H1 (cell line): ENCODE results near the gene SKAP1. TPM values are rescaled to one million over a fixed set of nuclear protein-coding genes. Genes with fewer than 3 reads are reported as not detected.

Source experiments
- ATF2 ChIP-seq: IDR thresholded peaks from 2 replicates; pipeline ENCODE4 v1.6.1; 2012; ENCODE audit warnings: low read length, inconsistent platforms
- CEBPB ChIP-seq: IDR thresholded peaks from 2 replicates; pipeline ENCODE4 v1.6.1; 2012; ENCODE audit warnings: low read depth, low read length
- CHD7 ChIP-seq: fragments of 300-600 bp; sonication (generic); IDR thresholded peaks from 2 replicates; pipeline ENCODE4 v1.7.1; 2012; ENCODE audit warnings: low read length, moderate library complexity, mild to moderate bottlenecking, inconsistent platforms; ENCODE audit not compliant: insufficient replicate concordance
- JUN ChIP-seq: IDR thresholded peaks from 2 replicates; pipeline ENCODE4 v1.6.1; 2011; ENCODE audit warnings: low read depth, mild to moderate bottlenecking, improper control_type of control experiment, low read length
- KDM5A ChIP-seq: fragments of 200-600 bp; IDR thresholded peaks from 2 replicates; pipeline ENCODE4 v1.7.1; 2012; ENCODE audit warnings: mild to moderate bottlenecking, low read length, inconsistent platforms, mixed read lengths
- MAFK ChIP-seq: IDR thresholded peaks from 2 replicates; pipeline ENCODE4 v1.6.1; 2012; ENCODE audit warnings: low read depth, mild to moderate bottlenecking, improper control_type of control experiment, low read length
- POLR2A ChIP-seq, 2 experiments: IDR thresholded peaks; 1 replicate in 1 of 2; 2 replicates in 1 of 2; pipeline ENCODE4 v1.6.1; 2011; ENCODE audit warnings: low read depth in 2 of 2, low read length in 2 of 2, mild to moderate bottlenecking in 2 of 2; ENCODE audit errors: control extremely low read depth in 1 of 2
- RNF2 ChIP-seq: fragments of 200-900, 300-1000 bp; sonication (generic); IDR thresholded peaks from 2 replicates; pipeline ENCODE4 v1.7.1; 2016; ENCODE audit warnings: borderline replicate concordance, low read depth, mild to moderate bottlenecking, antibody characterized with exemption, low read length; ENCODE audit not compliant: poor library complexity, severe bottlenecking; ENCODE audit errors: missing control alignments
- SAP30 ChIP-seq: fragments of 300-600 bp; sonication (generic); IDR thresholded peaks from 2 replicates; pipeline ENCODE4 v1.7.1; 2012; ENCODE audit warnings: low read length, moderate library complexity, mild to moderate bottlenecking, inconsistent platforms; ENCODE audit not compliant: insufficient read depth, insufficient replicate concordance
- SIX5 ChIP-seq: IDR thresholded peaks from 2 replicates; pipeline ENCODE4 v1.6.1; 2011; ENCODE audit warnings: mild to moderate bottlenecking, low read depth, low read length
- TBP ChIP-seq: IDR thresholded peaks from 2 replicates; pipeline ENCODE4 v1.6.1; 2011; ENCODE audit warnings: low read depth, low read length, improper control_type of control experiment
- polyA plus RNA-seq, 7 experiments: library from polyadenylated mRNA; depleted of rRNA in 3 of 7; stranded (reverse) in 5 of 7; unstranded in 2 of 7; fragments of >200 nt in 5 of 7; fragments of 200-250 nt in 2 of 7; gene quantifications; 1 replicate in 5 of 7; 2 replicates in 1 of 7; 4 replicates in 1 of 7; pipeline versions ENCODE4 v1.2.1 to v1.2.3, GENCODE V29; 2011 to 2013; ENCODE audit warnings: missing spikeins in 2 of 7, mixed read lengths in 2 of 7
- total RNA-seq: library from RNA; stranded (reverse); fragmentation: NEBNext Ultra II Directional; extraction: Animal tissue kit (Norgen Biotek cat#: 25700); gene quantifications from 2 replicates; pipeline ENCODE4 v1.2.1, GENCODE V29; 2021

The SKAP1 gene
- total and polyA plus RNA-seq, 2 of the 8 experiments (the other 6 are each of a cell fraction or from before 2014, with no cell fraction given), result not detected

GRCh38 chr17:48330421-48330820, 99.6 kb downstream of the SKAP1 start (continued):
- TF ChIP-seq CHD7, result no peak
- no peak for TF ChIP-seq CEBPB
- TF ChIP-seq POLR2A (IDR thresholded peaks at IDR 0.05; ENCODE audit: control extremely low read depth in 1 of 2, low read depth in 2 of 2, low read length in 2 of 2), result no peak
- no peak for TF ChIP-seq ATF2
- TF ChIP-seq SIX5, result no peak
- TF ChIP-seq MAFK, result no peak
- TF ChIP-seq TBP, result no peak
- TF ChIP-seq RNF2, result no peak
- no peak for TF ChIP-seq JUN
- no peak for TF ChIP-seq SAP30
- no peak for TF ChIP-seq KDM5A
